Esophagus muscularis mucosa (tissue), 4 donors: Measurements from ENCODE around the gene MNAT1.

ENCODE experiments used
- EP300 ChIP-seq: sonication (generic); formaldehyde crosslinking; IDR thresholded peaks from one replicate; pipeline ENCODE4 v1.6.1; 2017; ENCODE audit warnings: antibody characterized with exemption
- POLR2A ChIP-seq: fragments of 450-650 bp; IDR thresholded peaks from one replicate; pipeline ENCODE4 v1.6.1; 2017; ENCODE audit warnings: antibody characterized with exemption, moderate library complexity, mild to moderate bottlenecking, low read depth
- POLR2AphosphoS5 ChIP-seq, 2 donors: sonication (generic); formaldehyde crosslinking; IDR thresholded peaks; one replicate each; pipeline ENCODE4 v1.6.1; 2017; ENCODE audit warnings: antibody characterized with exemption in 2 of 2
- TF ChIP-seq, protein P1 (sequence below), 3 experiments: fragments of 200-600 bp in 2 of 3; fragments of 450-650 bp in 1 of 3; sonication (generic) in 2 of 3; IDR thresholded peaks; one replicate each; pipeline ENCODE4 v1.5.1; 2017 to 2019; ENCODE audit warnings: antibody characterized with exemption in 3 of 3, mild to moderate bottlenecking in 2 of 3, moderate library complexity in 1 of 3

DNA sequence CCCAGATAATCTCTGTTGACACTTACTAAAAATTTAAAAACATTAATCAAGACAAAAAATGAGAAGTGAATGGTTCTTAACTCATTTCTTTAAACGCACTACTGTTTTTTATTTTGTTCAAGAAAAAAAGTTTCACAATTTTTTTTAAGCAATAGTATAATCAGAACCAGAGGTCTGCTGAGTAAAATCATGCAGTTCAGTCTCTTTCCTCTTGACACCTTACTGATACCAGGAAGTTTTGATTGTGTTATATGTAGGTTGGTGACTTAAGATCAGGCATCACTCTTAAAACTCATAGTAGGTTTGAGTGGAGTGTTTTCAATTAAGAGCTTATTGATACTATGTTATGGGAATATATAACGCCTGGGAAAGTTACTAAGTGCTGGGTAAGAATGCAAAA lies 125.0 kb downstream of the MNAT1 start:
- TF ChIP-seq, protein P1, sequence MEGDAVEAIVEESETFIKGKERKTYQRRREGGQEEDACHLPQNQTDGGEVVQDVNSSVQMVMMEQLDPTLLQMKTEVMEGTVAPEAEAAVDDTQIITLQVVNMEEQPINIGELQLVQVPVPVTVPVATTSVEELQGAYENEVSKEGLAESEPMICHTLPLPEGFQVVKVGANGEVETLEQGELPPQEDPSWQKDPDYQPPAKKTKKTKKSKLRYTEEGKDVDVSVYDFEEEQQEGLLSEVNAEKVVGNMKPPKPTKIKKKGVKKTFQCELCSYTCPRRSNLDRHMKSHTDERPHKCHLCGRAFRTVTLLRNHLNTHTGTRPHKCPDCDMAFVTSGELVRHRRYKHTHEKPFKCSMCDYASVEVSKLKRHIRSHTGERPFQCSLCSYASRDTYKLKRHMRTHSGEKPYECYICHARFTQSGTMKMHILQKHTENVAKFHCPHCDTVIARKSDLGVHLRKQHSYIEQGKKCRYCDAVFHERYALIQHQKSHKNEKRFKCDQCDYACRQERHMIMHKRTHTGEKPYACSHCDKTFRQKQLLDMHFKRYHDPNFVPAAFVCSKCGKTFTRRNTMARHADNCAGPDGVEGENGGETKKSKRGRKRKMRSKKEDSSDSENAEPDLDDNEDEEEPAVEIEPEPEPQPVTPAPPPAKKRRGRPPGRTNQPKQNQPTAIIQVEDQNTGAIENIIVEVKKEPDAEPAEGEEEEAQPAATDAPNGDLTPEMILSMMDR (IDR thresholded peaks at IDR 0.05), result no peak
- TF ChIP-seq EP300 (no peak), POLR2A (no peak), POLR2AphosphoS5 (IDR thresholded peaks at IDR 0.05) (no peak)
